ENCODE results near the gene GPNMB.

Gene GPNMB

DNA sequence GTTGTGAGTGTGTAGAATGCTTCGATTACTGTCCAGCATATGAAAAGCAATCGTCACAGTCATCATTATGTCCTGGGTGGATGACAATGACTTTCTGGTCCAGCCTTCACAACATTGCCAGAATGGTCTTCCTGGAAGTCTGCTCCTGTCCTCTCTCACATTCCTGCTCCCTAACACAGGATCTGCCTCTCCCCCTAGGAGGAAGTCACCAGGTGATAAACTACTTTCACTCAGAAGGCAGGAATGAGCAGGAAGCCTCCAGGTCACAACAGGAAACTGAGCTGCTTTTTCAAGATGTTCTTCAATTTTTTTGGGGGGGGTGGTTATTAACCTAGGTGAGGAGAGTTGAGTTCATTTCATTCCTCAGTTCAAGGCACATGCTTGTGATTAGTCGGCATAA, 13.6 kb upstream of the GPNMB start:
- no peak for DNase-seq

DNA sequence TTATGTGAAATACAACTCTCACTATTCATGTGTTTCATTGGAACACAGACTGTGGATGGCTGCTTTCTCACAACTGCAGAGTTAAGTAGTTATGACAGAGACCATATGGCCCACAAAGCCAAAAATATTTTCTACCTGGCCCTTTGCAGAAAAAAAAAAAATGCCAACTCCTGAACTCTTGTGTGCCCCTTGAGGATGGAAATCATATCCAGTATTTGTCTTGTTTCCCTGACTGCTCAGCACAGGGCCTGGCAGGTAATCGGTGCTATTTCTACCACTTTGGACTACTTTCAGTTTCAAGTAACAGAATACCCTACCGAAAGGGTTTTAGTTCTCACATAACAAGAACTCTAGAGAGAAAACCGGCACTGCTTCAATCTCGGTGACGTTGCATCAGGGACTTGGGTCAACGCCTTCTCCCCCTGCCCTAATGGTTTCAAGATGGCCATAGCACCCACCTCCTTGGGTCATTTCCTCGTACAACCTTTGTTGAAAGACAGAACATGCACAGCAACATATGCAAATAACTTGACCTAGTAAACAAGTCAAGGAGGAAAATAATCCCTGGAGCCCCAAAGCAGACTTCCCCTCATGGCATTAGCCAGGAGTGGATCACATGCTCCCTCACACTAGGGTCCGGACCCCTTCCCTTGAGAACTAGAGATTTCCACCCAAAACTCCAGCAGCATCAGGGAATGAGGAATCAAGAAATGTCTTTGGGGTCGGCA, 11.8 kb upstream of the GPNMB start:
- DNase-seq = no peak

DNA sequence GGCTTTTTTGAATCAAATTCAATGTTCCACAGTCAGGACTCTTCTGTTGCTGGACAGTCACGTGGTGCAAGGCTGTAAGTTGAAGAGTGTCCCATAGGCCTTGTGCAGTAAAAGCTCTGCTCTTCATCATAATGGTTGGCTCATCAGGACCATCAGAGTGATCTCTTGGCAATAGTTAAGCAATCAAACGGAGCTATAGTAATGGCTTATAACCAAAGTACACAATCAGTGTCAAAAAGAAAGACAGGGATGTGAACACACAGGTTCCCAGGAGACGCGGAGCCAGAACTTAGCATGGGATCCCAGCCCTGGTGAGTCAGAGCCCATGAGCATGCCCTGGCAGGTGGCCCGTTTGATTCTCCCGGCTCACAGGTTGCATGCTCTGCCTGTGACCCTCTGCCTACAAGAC, 10.8 kb upstream of the GPNMB start:
- DNase-seq = no peak

DNA sequence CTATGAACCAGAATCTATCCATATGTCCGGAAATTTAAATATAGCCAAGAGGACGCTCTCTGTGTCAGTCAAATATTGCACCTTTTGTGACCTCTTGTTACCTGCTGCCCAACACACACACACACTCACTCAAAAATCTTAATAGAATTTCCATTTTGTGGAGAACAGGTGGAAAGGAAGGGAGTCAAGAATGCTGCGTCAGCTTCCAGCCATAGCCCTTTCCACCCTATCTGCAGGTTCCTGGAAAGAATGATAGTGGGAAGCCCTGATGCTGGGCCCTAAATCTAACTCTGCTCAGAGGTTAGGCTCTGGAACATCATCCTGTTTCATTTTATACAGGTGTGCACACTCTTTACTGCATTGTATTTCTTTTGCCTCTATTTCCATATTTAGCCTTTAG, 9.6 kb upstream of the GPNMB start:
- no peak for DNase-seq

DNA sequence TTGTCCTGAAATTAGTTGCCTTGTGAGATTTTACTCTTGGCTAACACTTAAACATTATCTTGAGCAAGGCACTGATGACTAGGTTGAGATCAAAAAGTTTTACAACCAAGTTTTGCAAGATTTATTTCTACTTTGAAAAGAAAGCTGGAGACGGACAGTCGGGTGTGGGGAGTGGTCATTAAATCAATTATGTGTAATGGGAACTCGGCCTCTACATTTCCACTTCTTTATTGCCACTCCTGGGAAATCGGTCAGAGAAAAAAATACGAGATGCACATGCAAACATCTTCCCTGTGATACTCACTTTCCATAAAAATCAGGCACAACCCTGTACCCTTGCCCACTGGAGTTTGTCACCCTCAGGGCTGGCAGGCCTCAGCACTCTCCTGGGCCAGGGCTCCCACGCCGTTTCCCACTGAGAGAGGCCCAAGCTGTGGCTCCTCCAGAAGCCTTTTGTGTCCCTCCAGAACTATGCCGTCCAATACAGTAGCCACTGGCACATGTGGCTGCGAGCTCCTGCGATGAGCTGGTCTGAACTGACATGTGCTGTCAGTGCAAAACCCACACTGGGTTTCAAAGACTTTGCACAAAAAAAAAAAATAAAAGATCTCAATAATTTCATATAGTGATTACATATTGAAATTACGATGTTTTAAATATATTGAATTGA, 7.5 kb upstream of the GPNMB start:
- no peak for DNase-seq

DNA sequence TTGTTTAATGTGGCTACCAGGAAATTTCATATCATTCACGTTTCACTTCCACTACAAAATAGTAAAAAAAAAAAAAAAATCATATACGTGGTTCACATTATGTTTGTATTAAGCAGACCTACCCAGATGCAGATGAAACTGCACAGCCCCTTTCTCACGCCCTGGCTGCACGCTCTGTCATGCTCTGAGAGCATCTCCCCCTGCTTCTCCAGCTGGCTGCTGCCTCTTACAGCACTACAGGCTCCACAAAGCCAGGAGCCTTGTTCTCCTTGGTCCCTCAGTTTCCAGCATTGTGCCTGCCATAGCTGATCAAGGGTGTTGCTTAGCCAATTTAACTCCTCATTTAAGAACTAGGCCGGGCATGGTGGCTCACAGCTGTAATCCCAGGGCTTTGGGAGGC, 6.9 kb upstream of the GPNMB start:
- no peak for DNase-seq

DNA sequence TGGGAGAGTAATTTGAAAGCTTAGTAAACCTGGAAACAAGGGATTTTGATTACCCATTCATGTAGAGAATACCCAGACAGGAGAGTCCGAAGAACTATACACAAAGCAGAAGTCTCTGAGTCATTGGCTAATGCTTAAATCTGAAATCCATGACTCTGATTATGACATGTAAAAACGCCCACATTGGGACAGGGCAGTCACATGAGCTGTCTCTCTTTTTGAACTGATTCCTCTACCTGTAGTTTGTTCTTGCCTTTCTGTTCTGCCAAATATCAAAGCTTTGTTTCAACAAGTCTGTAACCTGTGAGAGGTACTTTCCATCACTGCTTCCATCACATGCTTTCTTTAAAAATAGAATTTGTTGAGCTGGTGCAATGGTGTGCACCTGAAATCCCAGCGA, 4.3 kb upstream of the GPNMB start:
- DNase-seq = peak; percentile 93

DNA sequence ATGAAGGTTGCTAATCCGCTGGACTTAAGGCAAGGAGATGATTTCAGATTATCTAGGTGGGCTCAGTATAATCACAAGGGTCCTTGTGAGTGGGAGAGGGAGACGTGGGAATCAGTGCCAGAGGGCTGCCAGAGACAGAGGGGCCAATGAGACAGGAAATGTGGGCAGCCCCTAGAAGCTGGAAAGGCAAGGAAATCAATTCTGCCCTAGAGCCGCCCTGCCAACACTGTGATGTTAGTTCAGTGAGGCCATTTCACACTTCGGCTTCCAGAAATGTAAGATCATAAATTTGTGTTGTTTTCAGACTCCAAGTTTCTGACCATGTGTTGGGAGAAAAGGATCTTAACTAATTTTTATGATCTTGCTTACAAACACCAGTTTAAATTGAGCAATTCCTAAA, 3.6 kb upstream of the GPNMB start:
- no peak for DNase-seq

DNA sequence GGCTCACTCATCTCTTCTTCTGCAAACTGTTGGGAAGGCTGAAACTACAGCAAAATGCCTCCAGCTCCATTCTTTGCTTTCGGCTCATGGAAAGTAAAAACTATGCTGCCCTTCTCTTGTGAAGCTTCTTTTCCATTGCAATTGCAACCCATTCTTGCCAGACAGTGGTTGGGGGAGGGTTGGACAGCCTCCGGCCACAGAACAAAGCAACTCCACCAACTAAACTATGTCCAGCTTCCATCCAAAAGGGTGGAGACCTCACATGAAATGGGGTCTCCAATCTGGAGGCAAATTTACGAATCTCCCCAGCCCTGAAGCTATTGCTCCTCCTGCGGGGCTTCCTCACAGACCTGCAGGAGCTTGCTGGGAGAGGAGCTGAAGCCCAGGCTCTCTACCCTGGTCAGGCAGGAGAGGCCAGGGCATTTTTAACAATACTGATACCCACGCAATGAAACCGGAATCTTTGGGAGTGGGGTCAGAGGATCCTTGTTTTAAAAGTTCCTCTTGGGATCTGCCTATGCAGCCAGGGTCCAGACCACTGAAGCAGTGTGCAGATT, 549 bp downstream of the GPNMB start:
- no peak for DNase-seq

DNA sequence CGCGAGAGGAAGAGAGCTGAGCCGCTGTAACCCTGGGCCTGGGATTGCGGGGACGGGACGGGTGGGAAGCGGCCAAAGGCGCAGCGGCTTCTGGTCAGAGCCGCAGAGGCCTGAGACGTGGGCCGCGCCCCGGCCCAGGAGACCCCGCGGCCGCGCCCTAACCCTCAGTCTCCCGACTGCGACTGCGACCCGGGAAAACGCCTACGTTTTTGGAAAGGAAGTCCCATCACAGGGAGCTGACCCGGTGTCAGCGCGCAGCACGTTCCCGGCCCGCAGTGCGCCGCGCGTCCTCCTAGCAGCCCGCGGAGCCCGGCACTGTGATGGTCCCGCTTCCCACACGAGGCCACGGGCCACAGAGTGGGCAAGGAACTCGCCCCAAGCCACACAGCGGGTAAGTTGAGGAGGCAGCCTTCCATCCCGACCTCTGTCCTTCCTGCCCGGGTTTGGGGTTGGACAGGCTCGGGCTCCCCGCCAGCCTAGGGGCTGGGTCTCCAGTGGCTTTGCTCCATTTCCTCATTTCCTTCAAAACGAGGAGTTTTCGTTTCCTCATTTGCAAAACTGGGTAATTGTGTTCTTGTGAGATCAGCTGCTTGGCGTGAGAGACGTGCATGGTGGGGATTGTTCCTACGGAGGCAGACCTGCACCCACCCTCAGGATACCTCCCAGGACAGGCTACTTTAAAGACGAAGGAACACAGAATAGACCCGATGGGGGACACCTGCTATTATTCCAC, 1.2 kb downstream of the GPNMB start:
- DNase-seq = peak; percentile 91

DNA sequence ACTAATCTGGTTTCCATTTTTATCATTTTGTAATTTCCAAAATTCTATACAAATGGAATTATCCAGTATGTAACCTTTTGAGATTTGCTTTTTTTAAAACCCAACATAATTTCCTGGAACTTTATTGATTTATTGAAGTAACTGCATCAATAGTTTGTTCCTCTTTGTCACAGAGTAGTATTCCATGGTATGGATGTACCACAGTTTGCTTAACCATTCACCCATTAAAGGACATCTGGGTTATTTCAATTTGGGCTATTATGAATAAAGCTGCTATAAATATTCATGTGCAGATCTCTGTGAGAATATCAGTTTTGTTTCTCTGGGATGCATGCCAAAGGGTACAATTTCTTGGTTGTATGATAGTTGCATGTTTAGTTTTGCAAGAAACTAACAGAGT, 2.9 kb downstream of the GPNMB start:
- no peak for DNase-seq

DNA sequence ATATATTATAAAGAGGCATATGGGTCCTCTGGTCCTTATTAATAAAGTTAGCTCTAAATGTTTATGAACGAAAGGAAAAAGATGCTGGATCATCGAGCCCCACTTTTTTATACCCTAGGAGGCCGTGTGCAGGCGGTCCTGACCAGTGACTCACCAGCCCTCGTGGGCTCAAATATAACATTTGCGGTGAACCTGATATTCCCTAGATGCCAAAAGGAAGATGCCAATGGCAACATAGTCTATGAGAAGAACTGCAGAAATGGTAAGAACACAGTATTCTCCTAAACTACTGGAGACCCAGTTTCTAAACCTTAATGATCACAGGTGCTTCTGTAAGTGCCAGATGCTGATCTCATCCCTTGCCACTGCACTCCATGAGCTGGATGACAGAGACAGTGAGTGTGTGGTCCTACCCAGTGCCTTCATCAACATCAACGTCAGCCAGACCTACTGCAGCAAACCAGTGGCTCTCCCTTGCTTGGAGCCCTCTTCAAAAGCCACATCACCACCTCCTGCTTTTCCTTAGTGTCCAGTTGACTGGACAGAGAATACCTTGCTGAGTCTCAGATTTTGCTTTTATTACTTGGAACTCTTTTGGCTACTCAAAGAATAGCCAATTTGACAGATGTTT, 7.6 kb downstream of the GPNMB start:
- no peak for DNase-seq

DNA sequence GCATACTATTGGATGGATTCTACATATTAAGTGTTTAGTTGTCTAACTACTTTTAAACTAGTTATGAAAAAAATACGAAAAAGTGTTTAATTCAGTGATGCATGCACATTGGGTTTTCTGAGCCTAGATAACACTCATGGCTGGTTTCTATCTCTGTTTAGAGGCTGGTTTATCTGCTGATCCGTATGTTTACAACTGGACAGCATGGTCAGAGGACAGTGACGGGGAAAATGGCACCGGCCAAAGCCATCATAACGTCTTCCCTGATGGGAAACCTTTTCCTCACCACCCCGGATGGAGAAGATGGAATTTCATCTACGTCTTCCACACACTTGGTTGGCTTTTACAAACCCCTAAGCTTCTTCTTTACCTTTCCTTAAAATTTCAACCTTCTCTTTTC, 10.2 kb downstream of the GPNMB start:
- no peak for DNase-seq

DNA sequence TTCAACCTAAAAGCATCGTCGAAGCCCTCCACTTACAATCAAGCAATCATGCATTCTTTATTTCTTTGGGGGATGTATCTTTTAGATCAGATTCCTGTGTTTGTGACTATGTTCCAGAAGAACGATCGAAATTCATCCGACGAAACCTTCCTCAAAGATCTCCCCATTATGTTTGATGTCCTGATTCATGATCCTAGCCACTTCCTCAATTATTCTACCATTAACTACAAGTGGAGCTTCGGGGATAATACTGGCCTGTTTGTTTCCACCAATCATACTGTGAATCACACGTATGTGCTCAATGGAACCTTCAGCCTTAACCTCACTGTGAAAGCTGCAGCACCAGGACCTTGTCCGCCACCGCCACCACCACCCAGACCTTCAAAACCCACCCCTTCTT, 13.8 kb downstream of the GPNMB start:
- no peak for DNase-seq

DNA sequence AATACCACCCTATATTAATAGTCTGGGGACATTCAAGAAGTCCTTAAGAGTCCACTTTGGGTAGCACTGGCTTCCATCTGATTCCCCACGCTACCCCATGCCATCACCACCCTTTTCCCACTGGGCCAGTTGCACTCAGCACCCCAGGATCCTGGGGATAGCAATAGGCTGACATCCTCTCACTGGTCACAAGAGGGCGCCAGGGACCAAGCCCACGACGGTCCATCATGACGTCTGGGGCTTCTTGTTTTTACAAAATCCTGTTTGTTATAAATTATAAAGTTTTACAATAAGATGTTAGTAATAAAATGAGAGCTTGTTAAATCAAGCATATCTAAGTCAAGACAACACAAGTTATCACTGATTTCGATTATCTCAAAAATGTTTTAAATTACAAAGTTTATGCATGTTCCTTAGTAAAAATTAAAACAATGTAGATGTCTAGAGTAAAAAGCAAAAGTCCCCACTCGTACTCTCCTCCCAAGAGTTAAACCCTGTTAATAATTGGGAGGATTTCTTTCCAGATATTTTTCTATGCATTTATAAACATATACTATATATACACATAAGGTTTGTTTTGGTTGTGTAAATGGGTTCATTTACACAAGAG, 15.4 kb downstream of the GPNMB start:
- peak; percentile 69 for DNase-seq

DNA sequence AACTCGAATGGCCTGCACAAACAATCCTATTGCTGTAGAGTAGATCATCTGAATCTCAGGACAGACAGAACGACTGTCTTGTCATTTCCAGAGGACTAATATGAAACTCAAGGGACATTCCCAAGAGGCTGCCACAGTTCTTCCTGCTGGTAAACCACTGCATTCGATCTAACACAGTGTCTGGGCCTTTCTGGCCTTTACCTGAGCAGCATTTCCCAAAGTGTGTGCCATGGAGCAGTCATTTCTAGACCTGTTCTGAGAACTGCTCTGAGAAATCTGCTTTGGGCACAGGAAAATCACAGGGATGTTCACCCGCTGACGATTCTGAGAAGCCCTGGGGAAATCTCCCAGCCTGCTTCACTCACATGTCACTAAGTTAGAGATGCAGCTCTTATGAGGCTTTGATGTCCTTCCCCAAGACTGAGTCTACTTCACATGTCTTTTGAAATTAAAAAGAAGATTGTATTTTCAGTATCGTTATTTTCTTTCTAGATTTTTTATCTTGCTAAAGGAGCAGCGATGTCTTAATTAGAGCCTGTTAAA, 18.4 kb downstream of the GPNMB start:
- DNase-seq = no peak

DNA sequence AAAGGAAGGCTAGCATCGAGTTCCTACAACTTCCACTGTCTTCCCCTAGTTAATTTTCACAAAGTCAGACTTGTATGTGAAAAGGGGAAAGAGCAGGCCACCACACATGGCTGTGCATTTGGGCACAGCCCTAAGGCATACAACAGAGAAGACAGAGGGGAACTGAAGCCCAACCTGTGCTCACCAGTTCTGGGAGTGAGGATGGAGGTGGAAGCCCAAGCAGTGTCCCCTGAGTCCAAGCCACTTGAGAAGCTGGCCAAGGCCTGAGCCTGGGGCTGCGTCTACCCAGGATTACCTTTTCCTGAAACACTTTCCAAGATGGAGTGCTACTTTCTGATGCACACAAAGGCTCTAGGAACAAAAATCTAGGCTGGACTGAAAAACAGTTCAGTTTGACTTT, 20.3 kb downstream of the GPNMB start:
- DNase-seq = no peak

DNA sequence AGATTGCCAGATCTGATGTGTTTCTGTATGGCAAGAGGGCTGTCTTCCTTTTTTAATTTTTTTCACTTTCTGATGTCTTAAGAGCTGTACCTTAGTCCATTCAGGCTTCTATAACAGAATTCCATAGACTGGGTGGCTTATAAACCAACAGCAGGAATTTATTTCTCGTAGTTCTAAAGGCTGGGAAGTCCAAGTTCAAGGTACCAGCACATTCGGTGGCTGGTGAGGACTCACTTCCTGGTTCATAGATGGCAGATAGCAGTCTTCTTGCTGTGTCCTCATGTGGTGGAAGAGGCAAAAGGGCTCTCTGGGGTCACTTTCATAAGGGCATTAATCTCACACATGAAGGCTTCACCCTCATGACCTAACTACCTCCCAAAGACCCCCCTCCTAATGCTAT, 20.8 kb downstream of the GPNMB start:
- no peak for DNase-seq

DNA sequence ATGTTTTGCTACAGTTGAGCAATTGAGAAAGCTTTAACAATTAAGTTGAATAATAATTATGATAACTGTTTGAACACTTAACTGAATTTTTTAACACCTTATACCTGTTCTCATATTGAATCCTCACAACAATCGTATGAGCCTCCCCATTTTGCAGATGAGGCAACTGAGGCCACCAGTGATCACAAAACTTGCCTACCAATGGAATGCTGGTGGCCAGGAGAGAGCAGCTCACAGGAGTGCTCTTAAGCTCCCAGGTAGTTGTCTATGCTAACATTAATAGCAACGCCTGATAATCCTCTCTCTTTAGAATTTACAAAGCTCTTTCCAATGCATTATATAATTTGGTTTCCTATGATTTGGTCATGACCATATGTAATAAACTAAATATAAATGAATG, 21.6 kb downstream of the GPNMB start:
- no peak for DNase-seq

DNA sequence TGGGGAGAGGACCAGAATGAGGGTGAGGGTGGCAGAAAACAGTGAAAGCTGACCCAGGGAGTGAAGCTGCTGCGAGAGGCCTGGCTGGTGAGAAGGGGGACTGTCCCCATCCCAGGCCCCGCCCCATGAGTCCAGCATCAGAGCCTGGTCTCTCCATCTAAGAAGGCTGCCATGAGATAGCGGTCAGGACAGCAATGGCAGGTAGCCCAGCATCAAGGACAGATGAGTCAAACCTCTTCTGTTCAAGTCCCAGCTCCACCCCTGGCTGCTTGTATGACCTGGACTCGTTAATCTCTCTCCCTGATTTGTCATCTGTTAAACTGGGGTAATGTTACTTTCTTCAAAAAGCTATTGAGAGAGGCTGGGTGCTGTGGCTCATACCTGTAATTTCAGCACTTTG, 22.2 kb downstream of the GPNMB start:
- DNase-seq = no peak

DNA sequence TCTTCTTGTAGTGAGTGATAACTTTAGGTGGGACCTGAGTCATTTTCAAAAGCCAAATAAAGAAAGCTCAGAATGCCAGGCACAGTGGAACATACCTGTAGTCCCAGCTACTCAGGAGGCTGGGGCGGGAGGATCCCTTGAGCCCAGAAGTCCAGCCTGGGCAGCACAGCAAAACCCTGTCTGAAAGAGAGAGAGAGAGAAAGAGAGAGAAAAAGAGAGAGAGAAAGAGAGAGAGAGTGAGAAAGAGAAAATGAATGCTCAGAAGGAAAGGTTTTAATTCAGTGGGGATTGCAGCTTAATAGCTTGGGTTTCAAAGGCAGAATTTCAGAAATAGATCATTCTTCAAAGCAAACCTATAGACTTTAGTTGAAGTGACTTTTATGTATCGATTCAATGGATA, 25.7 kb downstream of the GPNMB start:
- DNase-seq = no peak

DNA sequence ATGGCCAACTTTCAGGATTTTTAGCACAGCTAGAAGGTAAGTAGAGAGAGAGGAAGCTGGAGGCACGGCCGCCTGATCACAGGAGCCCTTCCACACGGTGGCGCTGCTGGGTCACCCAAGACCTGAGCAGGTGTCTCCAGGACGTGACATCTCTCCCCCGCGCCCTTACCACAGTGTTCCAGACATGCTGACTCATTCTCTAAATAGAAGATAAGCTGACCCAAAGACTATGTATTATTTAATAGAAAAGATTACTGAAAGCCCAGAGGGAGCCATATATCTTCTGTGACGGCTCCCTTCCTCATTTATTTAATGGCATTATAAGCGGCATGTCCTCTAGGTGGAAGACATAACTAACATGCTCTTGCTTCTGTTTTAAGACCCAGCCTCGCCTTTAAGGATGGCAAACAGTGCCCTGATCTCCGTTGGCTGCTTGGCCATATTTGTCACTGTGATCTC, 26.6 kb downstream of the GPNMB start:
- peak; percentile 58 for DNase-seq

DNA sequence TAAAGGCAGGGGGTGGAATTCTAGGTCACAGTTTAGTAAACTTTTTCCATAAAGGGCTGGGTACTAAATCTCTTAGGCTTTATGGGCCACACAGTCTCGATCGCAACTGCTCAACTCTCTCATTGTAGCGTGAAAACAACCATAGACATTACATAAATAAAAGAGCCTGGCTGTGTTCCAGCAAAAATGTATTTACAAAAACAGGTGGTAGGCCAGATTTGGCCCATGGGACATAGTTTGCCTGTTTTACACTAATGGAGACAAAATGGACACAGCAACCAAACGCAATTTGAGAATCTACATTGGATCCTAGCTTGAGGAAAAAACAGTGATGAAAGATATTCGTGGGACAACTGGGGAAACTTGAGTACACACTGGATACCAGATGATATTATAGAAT, 29.3 kb downstream of the GPNMB start:
- no peak for DNase-seq
